ENCODE data around the gene MEGF6. TPM values are rescaled to one million over a fixed set of nuclear protein-coding genes. Genes with fewer than 3 reads are reported as not detected.

Gene MEGF6
- total RNA-seq, 1 donor from 2014 or later = 12.5 TPM

- ATAC-seq = no peak
Measured at GRCh38 chr1:3536420-3537195, 74.7 kb downstream of the MEGF6 start.

DNA sequence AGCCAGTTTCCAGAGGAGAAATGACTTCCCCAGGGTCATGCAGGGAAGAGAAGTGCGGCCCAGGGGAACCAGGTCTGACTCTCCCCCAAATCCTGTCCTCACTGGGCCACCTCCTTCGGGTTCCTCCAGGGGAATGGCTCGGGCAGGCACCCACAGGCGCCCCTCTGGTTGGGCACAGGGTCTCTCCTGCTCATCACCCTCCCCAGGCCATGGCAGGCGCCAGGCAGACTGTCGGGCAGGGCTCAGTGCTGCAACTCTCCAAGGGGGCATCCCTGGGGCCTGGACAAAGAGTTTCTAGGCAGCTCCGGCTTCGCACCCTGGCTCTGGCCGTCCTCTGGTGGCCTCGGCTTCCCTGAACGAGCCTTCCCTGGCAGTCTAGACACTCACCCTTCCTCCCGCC, 75.6 kb downstream of the MEGF6 start:
- ATAC-seq = no peak

DNA sequence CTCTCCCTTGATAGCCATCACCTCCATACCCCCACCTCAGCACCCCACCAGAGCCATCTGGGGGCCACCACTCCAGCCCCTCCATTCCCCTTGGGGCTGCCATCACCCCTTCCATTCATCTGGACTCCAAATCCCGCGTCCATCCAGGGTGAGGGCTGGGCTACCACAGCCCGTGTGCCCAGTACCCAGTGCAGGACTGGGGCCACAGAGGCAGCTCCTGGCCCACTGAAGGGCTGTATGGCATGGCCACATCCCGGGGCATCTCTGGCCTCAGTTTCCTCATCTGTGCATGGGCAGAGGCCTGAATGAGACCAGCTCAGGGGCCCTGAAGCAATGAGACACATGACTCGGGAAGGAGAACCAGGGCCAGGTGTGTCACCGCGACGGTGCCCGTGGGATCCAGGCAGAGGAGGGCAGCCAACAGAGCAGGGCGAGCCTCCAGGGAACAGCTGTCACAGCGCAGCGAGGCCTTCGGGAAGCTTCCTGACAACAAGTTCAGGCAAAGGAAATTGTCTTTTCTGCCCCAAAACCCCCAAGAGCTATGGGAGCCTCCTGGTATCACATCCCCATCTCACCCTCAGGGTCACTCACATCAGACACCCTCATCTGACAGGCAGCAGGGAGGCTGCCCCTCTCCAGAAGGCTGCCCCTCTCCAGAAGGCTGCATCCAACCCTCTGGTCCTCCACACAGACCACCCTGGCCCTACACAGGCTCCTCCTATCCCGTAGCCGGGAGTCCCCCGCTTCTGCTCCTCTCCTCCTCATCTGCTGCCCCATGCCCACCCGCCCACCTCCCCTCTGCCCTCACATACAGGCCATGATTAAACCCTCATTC, 76.3 kb downstream of the MEGF6 start:
- no peak for ATAC-seq

GRCh38 chr1:3533067-3534048, 78.0 kb downstream of the MEGF6 start:
- ATAC-seq = peak; percentile 41

DNA sequence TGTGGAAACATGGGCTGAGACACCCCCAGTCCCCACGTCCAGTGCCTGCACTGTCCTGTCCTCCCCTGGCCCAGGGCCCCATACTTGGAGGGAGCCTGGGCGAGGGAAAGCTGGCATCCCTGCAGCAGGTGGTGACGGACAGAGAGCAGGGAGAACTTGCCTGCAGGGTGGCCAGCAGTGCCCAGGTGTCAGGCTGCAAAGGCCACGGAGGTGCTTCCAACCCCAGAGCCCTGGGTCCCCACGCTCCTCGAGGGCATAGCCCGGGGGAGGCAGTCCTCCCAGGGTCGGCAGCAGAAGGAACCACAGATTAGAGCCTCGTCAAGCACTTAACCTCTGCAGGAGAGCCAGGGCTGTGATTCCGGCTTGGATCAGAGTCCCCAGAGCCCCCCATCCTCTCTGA, 79.4 kb downstream of the MEGF6 start:
- peak; percentile 2 for ATAC-seq

- ATAC-seq = peak; percentile 75
Measured at GRCh38 chr1:3530926-3531818, 80.1 kb downstream of the MEGF6 start.

DNA sequence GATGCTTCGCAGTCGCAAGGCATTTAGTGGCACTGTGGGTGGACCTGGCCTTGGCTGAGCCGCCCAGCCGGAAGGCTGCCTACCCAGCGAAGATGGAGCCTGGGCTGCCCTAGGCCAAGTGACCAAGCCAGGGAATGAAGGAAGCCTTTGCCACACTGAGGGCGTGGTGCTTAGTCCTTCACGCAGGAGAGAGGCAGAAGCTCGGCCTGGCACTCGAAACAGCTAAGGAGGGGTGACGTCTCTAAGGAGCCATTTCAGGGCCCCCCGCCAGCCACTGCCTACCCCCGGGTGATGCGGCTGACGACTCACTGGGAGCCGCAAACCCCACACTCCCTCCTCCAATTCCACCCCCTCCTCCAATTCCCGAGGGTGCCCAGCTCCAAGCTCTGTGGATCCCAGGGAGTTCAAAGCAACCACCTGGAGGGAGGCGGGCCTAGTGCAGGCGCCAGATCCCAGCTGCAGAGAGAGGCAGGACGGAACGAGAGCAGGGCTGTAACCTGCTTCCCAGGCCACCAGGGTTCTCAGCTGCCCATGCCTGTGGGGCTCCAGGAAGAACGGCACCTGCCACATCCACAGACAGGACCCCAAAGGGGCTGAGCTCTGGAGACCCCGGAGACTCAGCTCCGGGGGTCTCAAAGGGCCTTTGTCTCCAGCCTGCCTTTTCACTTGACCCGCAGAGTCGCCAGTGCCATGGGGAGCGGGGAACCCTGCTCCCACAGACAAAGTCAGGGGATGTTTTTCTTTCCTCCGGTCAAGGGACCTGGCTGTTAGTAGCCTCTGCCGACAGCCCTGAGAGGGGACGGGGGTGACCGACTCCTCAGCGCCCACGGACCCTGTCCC, 81.0 kb downstream of the MEGF6 start:
- ATAC-seq = peak; percentile 21

DNA sequence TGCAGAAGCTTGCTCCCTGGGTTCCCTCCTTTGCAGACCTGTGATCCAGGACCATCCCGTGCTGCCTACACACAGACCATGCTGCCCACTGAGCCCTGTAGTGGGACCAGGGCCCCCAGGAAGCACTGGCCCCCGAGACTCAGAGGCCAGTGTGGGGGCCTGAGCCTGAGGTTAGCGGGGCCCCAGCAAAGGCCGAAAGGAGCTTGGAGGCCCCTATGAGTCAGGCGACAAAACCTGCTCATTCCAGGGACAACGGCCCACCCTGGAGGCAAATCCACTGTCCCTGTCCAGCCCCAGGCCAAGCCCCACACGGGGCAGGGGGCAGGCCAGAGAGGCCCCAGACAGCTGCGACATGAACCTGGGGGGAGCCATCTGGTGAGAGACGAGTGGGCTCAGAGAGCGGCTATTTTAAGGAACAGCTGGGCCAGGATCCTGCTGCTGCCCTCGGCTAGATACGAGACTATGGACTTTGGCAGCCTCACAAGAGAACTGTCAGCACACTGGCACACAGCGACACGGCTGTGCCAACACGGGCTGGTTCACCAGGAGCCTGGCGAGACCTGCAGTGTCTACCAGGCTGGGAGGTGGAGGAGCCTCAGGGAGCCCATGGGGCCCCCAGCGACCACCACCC, 82.1 kb downstream of the MEGF6 start:
- no peak for ATAC-seq

DNA sequence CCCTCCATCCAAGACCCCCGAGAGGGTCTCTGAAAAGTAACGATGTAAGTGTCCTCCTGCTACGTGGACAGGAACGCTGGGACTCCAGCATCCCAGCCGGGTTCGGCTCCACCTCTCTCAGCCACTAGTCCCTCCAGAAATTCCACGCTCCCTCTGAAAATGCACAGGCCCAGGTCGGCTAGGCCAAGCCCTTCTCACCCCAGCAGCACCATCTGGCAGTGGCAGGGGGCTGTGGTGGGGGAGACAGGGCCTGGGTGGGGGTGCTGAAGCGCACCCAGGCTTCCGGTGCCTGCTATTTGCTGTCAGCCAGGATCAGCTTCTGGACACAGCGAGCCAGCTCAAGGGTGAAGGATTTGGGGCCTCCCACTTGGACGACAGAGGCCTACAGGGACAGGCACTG, 83.5 kb downstream of the MEGF6 start:
- no peak for ATAC-seq

GRCh38 chr1:3525551-3526482, 85.5 kb downstream of the MEGF6 start:
- ATAC-seq = no peak

DNA sequence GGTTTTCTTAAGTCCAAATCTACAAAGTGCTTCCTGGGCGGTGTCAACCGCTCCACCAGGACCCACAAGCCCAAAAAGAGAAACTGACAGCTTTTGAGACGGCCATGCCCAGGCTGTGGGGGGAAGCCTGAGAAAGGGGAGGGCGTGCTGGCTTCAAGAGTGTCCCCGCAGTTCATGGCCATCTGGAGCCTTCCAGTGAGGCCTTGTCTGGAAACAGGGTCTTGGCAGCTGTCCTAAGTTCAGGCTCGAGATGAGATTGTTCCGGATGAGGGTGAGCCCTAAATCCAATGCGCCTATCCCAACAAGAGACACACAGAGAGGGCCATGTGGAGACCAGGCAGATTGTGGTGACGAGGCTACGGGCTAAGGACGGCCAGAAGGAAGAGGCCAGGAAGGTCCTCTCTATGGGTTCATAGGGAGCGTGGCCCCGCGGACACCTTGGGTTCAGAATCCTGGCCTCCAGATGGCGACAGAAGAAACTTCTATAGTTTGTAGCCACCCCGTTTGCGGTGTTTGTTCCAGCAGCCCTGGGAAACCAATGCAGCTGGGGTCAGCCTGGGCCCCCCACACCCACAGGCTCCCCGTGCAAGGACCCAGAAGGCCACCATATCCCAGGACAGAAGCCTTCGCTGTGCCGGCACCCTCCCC, 86.6 kb downstream of the MEGF6 start:
- ATAC-seq = no peak

GRCh38 chr1:3523980-3524379, 87.3 kb downstream of the MEGF6 start:
- no peak for ATAC-seq

DNA sequence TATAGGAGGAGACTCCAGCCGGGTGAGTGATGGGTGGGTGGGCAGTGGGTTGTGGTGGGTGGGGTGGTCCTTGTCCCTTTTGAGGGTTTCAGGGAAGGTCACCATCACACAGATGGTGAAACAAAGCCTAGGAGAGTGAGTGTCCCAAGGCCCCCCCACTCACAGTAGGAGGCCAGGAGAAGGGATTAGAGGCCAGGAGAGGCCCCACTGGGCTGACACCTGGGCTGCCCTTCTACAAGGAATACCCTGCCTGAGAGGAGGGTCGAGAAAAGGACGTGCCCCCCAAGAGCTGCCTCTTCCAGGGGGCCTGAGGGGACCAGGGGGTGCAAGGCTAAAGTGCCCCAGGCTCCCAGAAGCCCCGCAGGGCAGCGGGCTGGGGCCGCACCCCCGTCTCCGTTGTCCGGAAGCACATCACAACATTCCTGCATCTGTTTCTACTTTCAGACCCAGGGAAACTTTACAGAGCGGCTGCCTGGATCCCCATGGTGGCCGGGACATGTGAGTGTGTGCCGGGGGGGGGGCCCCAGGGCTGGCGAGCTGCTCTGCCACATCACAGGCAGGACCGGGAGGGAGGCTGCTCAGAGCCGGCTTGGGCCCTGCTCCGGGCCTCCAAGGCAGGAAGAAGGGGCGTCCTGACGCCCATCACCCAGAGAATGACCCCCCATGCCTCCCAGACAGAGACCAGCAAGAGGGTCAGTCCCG, 88.6 kb downstream of the MEGF6 start:
- no peak for ATAC-seq

DNA sequence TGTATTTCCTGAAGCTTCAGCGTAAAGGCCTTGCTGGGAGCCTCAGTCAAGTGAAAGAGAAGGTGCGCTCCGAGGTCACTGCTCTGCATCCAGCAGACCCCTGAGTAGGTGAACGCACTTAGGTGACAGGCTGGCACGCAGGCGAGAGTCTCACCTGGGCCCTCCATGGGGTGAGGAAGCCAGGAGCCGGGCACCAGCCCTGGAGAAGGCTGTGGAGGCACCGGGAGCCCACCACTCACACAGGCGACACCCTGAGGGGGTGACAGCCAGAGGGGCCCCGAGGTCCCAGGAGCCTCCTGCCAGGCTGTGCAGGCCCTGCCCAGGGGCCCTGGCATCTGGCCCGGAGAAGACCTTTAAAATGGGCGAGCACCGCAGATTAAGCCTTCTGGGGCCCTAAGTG, 89.2 kb downstream of the MEGF6 start:
- no peak for ATAC-seq

DNA sequence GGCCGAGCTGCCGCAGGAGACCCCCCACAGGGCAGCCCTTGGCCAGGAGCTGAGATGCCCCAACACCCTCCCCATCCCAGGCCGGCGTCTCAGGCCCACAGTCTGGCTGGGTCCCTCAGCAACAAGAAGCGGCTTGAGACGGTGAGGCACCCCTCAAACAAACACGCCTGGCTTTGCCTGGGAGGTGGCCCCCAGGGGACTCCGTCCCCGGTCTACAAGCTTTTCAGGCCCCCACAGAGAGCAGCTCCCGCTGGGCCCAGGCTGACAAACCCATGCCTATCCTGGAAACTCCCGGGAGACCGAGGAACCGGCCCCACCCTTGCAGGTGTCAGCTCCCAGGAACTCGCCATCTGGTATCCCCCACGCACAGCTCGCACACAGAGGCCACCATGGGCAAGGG, 89.9 kb downstream of the MEGF6 start:
- no peak for ATAC-seq

GRCh38 chr1:3520419-3521378, 90.6 kb downstream of the MEGF6 start:
- ATAC-seq = no peak

Data from esophagus mucosa (tissue), 1 donor.